T1000 (cell line): ENCODE data around the gene CFAP53.

Experiments
- DNase-seq: peaks from one replicate; lab custom pipeline; 2025; ENCODE audit warnings: mixed read lengths; lab: John Stamatoyannopoulos, UW

Gene CFAP53

DNA sequence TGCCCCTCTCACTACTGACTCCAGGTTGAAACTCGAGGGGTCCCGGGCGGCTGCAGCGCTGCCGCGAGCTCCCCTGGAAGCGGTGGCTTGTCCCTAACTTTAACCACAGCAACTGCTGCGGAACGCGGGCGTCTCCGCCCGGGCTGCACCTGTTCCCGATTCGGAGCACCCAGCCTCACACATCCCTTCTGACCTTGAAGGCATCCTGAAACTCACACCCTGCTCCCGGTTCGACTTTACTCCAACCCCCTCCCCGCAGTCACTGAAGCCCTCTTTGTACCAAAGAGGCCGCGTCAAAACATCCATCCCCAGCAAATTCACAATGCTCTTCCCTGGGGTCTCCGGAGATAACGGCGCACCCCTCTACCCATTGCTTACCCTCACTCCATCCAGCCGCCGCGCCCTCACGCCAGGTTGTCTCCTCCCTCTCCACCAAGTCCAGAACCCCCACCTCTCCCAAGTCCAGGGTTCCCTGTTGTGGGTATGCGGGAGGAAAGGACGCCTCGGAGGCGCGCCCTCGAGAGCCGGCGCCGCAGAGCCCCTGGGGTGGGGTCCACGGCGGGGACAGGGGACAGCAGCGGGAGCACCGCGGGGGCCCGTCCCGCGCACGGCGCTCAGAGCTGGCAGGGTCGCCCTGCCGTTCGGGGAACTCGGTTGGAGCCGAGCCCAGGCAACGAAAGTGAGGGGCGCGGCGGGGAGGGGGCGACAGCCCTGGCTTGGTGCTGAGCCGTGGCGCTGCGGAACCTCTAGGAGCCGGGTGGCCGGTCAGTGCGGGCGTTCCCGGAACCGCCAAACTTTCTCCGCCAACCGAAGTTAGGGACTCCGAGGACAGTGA lies 72.3 kb downstream of the CFAP53 start:
- DNase-seq = no peak

DNA sequence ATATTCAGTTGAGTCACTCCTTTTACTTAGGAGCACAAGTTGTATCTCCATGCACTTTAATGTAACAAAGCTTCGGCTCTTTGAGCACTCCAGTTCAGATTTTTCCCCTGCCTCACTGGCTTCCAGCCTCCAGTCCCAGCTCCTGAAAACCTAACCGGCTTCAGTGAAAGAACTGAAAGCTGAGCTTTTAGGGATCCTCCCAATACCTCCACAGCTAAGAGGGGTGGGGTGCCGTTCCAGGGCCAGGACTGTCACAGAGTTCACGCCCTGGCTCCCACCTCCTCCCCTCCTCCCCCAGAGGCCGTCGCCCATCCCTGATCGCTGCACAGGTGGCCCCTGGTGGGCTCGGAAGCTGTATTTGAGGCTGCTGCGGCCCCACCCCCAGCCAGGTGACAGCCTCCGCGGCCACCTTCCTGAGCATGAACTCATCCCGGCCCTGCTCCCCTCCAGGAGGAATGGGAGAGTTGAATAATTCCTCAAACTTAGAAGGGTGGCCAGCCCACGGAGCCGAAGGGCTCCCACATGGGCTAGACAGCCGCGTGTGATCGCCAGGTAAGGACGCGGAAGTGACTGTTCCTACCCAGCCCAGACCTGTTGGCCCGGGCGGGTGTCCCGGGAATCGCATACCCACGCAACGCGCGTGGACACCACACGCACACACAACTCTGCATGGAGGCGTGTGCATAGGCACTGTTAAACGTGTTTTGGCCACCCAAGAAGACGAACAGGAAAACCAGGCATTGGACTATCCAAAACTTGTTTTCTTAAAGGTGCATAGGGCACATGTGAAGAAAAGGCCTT lies 73.1 kb downstream of the CFAP53 start:
- DNase-seq = no peak

DNA sequence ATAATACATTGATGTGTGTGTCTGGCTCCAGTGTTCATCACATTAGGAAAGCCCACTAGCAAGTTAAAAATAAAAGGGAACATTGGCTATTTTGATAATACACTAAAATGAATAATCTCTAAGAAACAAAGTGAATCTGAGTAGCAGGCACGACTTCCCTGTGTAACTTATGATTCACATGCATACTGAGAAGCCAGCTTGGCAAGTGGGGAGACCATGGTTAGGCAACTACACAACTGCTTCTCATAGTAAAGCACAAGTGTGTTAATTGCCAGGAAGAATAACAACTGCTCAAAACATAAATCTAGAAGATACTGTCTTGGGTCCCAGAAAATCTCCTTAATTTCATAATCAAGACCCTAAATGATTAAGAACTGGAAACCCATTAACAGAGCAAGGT lies 75.4 kb downstream of the CFAP53 start:
- DNase-seq = no peak

DNA sequence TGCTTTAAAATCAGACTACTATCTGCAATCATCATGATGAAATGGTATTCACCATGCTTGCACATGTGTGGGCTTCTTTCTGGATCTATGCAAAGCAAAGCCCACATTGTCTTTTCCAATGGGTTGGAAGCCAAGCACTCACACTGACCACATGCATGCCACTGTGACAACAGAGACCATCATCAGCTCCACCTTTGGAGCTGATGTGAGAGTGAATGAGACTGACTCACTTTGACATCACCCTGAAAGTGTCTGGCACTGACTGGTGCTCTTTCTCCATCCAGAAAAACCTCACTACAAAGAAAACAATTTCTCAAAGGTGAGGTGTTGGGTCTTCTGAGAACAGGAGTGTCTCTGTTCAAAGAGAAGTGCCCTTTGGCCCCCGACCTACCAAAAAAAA lies 76.1 kb downstream of the CFAP53 start:
- no peak for DNase-seq

DNA sequence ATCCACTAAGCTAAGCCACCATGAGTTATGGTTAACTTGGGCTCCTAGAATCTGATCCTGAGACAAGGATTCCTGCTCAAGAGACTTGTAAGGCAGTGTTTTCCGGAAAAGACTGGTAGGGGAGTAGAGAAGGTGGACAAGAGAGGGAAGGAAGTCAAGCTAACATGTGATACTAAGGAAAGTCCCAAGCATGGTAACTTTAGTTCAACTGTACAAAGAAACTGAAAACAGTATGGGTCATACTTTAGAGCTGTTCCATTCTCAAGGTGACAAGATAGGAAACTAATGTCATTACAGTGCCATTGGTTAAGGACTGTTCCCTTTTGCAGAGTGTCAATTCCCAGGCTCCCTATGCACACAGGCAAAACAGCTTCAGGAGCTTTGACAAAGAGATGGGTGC lies 77.1 kb downstream of the CFAP53 start:
- DNase-seq = no peak

DNA sequence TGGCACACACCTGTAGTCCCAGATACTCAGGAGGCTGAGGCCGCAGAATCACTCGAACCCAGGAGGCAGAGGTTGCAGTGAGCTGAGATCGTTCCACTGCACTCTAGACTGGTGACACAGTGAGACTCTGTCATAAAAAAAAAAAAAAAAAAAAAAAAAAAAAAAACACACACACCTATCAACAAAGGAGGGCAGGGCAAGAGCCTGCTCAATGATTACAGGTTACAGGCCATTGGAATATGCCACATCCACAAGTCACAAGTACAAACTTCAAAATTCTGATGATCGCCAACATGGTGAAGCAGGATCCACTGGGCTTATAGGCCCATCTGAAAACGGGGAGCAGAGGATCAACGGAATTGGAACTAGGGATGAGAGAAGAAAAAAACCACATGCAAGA lies 77.6 kb downstream of the CFAP53 start:
- DNase-seq = no peak

DNA sequence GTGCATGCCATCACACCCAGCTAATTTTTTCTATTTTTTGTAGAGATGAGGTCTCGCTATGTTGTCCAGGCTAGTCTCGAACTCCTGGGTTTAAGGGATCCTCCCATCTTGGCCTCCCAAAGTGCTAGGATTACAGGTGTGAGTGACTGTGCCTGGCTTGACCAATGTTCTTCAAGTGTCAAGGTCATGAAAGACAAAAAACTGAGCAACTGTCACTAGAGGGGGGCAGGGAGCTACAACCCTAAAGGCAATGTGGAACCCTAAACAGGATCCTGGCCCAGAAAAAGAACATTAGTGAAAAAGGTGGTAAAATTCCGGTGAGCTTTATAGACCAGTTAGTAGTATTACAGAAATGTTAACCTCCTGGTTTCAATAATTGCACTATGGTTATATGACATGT lies 78.6 kb downstream of the CFAP53 start:
- no peak for DNase-seq

DNA sequence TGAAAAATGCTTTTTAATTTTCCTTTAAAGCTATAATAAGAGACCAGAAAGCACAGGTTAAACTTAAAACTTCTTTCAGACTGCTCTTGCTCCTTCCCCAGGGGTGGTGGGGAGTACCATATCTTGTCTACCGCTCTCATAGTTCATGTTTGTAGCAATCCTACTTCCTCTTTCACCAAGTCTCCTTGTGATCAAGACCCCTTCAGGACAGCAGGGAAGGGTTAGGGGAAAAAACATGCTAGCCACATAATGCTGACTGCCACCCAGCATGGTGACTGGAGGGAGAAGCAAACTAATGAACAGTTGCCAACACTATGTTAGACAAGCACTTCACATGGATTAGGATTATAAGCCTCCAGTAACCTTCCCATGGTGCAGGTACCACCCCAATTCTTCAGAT lies 79.9 kb downstream of the CFAP53 start:
- no peak for DNase-seq

DNA sequence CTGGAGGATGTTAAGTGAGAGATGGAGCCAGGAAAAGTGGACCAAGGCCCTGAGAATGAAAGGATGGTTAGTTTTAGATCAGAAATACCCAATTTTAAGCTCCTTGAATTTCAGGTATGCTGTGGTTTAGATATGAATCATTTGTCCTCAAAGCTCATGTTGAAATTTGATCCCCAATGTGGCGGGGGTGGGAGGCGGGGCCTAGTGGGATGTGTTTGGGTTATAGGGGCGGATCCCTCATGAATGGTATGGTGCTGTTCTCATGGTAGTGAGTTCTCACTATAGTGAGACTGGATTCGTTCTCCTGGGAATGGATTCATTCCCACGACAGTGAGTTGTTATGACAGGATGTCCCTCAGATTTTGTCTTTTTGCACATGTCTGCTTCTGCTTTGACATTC lies 82.7 kb downstream of the CFAP53 start:
- no peak for DNase-seq

DNA sequence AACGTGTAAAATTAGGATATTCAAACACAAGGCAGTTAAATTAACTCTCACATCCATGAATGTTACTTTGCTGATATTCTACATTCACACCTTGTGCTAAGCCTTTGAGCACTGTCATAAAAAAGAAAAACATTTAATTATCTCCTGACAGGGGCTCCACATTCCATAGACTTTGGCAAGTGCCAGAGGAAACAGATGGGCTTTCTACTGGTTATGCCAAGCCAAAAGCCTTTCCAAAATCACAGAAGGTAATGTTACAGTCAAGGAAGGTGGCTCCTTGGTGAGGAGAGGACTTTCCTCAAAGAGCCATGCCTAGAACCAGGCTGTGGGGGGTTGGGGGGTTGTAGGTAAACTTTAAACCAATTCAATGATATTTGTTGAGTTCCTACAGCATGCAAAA lies 83.8 kb downstream of the CFAP53 start:
- DNase-seq = no peak

DNA sequence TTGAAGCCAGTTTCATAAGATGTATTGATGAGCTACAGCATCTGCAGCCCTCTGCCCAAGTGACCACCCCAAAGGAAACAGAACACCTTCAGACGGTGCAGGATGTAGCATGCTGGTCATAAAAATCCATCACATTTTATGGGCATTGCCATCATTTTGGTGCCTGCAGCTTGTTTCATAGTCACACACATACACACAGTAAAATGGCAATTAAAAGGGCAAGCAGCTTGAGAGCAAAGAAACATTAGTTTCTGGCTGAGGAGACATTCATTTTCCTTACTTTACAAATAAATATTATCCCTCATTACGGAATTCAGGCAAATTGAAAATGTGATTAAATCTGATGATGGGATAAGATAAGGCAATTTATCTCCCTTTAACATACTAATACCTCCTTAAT lies 84.7 kb downstream of the CFAP53 start:
- DNase-seq = no peak

DNA sequence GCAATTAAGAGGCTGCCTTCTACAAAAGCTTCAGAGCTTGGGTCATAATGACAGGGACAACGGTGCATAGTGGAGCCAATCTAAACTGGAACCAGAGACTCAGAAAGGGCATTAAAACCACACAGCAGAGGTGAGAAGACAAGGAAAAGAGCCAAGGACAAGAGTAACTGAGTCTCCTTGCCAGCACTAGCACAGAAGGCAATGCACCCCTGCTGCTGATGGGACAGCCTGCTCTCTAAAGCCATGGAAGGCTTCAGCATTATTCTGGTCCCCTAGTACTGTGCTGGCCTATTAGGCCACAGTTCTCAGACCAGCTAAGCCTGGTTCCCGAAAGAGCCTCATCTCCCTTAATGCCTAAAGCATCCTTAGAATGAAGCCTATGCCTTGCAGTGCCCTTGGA lies 86.8 kb downstream of the CFAP53 start:
- no peak for DNase-seq

DNA sequence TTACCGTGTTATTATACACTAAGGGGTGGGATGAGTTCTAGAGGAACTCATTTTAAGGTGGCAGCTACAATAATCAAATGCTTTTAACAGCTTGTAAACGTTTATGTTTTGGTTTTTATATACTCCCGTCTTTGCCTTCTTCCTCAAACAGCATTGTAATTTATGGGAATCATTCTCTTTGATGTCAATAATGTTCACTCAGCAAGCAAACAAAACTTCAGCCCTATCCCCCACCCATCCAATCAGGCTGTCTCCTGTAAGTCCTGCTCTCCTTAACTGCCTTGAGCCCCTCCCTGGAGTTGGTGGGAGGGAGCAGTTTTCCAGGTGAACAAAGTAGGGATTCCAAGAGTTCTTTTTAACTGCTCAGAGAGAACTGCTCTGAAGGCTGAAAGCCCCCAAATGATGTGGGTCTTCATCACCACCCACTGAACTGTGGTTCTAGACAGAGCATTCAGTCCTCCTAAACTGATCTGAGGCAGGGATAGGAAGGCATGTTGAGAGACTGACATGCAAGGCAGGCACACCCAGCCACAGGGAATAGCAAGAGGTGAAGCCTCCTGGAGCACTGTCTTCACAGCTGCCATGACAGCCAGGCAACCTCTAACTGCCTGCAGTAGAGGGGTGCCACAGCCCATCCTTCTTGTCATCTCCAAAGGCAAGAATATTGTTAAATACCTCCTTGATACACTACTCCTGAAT lies 88.9 kb downstream of the CFAP53 start:
- no peak for DNase-seq
